ENCODE results near the gene UBE2L5.

DNA sequence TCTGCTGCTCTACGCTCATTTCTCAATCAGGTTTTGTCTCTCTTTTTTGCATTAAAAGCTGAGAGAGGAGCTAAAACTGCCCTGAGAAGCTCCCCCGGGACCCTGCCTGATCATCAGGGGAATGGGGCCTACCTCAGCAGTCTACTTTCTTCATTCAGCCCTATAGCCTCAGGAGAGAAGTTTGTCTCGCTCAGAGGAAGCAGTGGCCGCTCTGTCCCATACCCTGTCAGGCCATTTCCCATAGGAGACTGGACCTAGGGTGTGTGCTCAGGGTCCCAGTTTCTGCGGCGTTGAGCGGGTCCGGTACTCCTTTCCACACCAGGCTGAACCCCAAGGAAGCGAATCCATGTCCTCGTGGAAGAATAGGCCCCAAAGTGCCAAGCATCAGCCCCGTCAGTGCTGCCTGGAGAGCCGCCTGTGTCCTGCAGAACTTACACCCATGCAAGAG is 21.7 kb downstream of the UBE2L5 start:
- TF ChIP-seq POLR2A (IDR thresholded peaks at IDR 0.05; ENCODE audit: low read depth, low read length) (no peak), RCOR1 (IDR thresholded peaks at IDR 0.05; ENCODE audit: insufficient replicate concordance, low read length) (no peak)
- TF ChIP-seq, protein P1, sequence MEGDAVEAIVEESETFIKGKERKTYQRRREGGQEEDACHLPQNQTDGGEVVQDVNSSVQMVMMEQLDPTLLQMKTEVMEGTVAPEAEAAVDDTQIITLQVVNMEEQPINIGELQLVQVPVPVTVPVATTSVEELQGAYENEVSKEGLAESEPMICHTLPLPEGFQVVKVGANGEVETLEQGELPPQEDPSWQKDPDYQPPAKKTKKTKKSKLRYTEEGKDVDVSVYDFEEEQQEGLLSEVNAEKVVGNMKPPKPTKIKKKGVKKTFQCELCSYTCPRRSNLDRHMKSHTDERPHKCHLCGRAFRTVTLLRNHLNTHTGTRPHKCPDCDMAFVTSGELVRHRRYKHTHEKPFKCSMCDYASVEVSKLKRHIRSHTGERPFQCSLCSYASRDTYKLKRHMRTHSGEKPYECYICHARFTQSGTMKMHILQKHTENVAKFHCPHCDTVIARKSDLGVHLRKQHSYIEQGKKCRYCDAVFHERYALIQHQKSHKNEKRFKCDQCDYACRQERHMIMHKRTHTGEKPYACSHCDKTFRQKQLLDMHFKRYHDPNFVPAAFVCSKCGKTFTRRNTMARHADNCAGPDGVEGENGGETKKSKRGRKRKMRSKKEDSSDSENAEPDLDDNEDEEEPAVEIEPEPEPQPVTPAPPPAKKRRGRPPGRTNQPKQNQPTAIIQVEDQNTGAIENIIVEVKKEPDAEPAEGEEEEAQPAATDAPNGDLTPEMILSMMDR (conservative IDR thresholded peaks at IDR 0.05; ENCODE audit: low read depth, low read length) = no peak
